BJ (cell line): ENCODE results near the gene IAH1. TPM values are rescaled to one million over a fixed set of nuclear protein-coding genes. Genes with fewer than 3 reads are reported as not detected.

Experiments
- CTCF ChIA-PET: fragments of 350-600 bp; formaldehyde crosslinking; extraction: SDS; loops from one replicate; lab custom pipeline; 2021; ENCODE audit warnings: antibody characterized with exemption, inconsistent platforms; lab: Yijun Ruan, JAX
- POLR2A ChIA-PET: fragments of 300-600 bp; sonication (Branson Sonifier 250); formaldehyde crosslinking; extraction: SDS; loops from one replicate; lab custom pipeline; 2021; ENCODE audit warnings: antibody characterized with exemption; lab: Charles Lee
- DNase-seq: peaks from one replicate; pipeline ENCODE4 v3.0.0-alpha.2; 2011; ENCODE audit warnings: low read depth
- H3K27me3 ChIP-seq: 2 replicates; pipeline ENCODE4 v1.6.0; 2011; ENCODE audit warnings: low read length; ENCODE audit not compliant: control insufficient read depth, insufficient read depth
- H3K36me3 ChIP-seq: 2 replicates; pipeline ENCODE4 v1.5.1; 2011; ENCODE audit warnings: low read length; ENCODE audit not compliant: control insufficient read depth, insufficient read depth
- H3K4me3 ChIP-seq: 2 replicates; pipeline ENCODE4 v1.5.1; 2011; ENCODE audit warnings: low read depth, mild to moderate bottlenecking, control low read depth, low read length
- CTCF ChIP-seq: IDR thresholded peaks from 2 replicates; pipeline ENCODE4 v1.5.1; 2011; ENCODE audit warnings: low read depth, mild to moderate bottlenecking, control low read depth, inconsistent platforms, low read length, moderate library complexity; ENCODE audit not compliant: insufficient read depth
- polyA plus RNA-seq: library from polyadenylated mRNA; depleted of rRNA; stranded (reverse); fragments of >200 nt; gene quantifications from 2 replicates; pipeline ENCODE4 v1.2.3, GENCODE V29; 2011

The IAH1 gene
- polyA plus RNA-seq, 1 experiment, result 92.2 TPM

- POLR2A ChIA-PET, result no interaction called here
- CTCF ChIA-PET, result no interaction called here
- no peaks in the 10 kb centered on the region for H3K27me3 ChIP-seq
- H3K36me3 ChIP-seq, result peaks cover 9% of the 10 kb centered on the region
- no peak overlapping the region for H3K4me3 ChIP-seq
- DNase-seq, result no peak
- no peak for TF ChIP-seq CTCF
These were observed 34.8 kb upstream of the IAH1 start for GRCh38 chr2:9439536-9439935.

- ChIA-PET CTCF (no interaction called here), POLR2A (no interaction called here)
- Histone ChIP-seq H3K36me3 (peaks cover 9% of the 10 kb centered on the region), H3K27me3 (no peaks in the 10 kb centered on the region), H3K4me3 (no peak overlapping the region)
- no peak for TF ChIP-seq CTCF
- DNase-seq, result no peak
These were observed 34.2 kb upstream of the IAH1 start for GRCh38 chr2:9440058-9440727.

GRCh38 chr2:9441556-9441955 is 32.8 kb upstream of the IAH1 start:
- POLR2A ChIA-PET, result no interaction called here
- CTCF ChIA-PET, result no interaction called here
- no peak overlapping the region for H3K4me3 ChIP-seq
- no peaks in the 10 kb centered on the region for H3K27me3 ChIP-seq
- H3K36me3 ChIP-seq, result peaks cover 12% of the 10 kb centered on the region
- no peak for TF ChIP-seq CTCF
- DNase-seq, result no peak

GRCh38 chr2:9443526-9443925 is 30.8 kb upstream of the IAH1 start:
- ChIA-PET CTCF (interaction anchor here (1.6 kb wide), 1 partner anchor 21 kb away, joined by 4 read pairs; no protein-coding TSS in a partner anchor), POLR2A (no interaction called here)
- no peak for TF ChIP-seq CTCF
- H3K4me3 ChIP-seq, result no peak overlapping the region
- DNase-seq, result no peak
- no peaks in the 10 kb centered on the region for H3K27me3 ChIP-seq
- peaks cover 8% of the 10 kb centered on the region for H3K36me3 ChIP-seq

GRCh38 chr2:9445089-9445488 is 29.3 kb upstream of the IAH1 start:
- DNase-seq, result no peak
- H3K36me3 ChIP-seq, result peaks cover 9% of the 10 kb centered on the region
- TF ChIP-seq CTCF, result no peak
- H3K27me3 ChIP-seq, result no peaks in the 10 kb centered on the region
- ChIA-PET CTCF (no interaction called here), POLR2A (no interaction called here)
- no peak overlapping the region for H3K4me3 ChIP-seq
